Endodermal cell (in vitro differentiated cells): ENCODE measurements around the gene WWC1. TPM values are rescaled to one million over a fixed set of nuclear protein-coding genes. Genes with fewer than 3 reads are reported as not detected.

ENCODE experiments used
- DNase-seq: peaks from one replicate; pipeline ENCODE4 v3.0.0-alpha.2; 2017
- H3K27ac ChIP-seq: 2 replicates; pipeline ENCODE4 v1.5.1; 2013; ENCODE audit warnings: mild to moderate bottlenecking, low read depth, low read length, moderate library complexity
- H3K27me3 ChIP-seq: 2 replicates; pipeline ENCODE4 v1.6.1; 2013; ENCODE audit warnings: mild to moderate bottlenecking, low read length, moderate library complexity; ENCODE audit not compliant: insufficient read depth, control insufficient read depth, poor library complexity, severe bottlenecking
- H3K36me3 ChIP-seq: 2 replicates; pipeline ENCODE4 v1.7.0; 2013; ENCODE audit warnings: mild to moderate bottlenecking, low read length, moderate library complexity; ENCODE audit not compliant: control insufficient read depth, insufficient read depth
- H3K4me1 ChIP-seq: one replicate; pipeline ENCODE4 v1.7.0; 2013; ENCODE audit warnings: low read length; ENCODE audit not compliant: control insufficient read depth, insufficient read depth
- H3K4me3 ChIP-seq: 2 replicates; pipeline ENCODE4 v1.5.1; 2013; ENCODE audit warnings: mild to moderate bottlenecking, low read length, moderate library complexity
- H3K9ac ChIP-seq: 2 replicates; pipeline ENCODE4 v1.6.1; 2013; ENCODE audit warnings: mild to moderate bottlenecking, low read length, moderate library complexity; ENCODE audit not compliant: poor library complexity, severe bottlenecking; ENCODE audit errors: extremely low read depth
- H3K9me3 ChIP-seq: 2 replicates; pipeline ENCODE4 v1.6.1; 2013; ENCODE audit warnings: mild to moderate bottlenecking, low read length, moderate library complexity; ENCODE audit not compliant: control insufficient read depth
- H3K27ac Mint-ChIP-seq: 2 replicates; pipeline ENCODE4 v1.8.0; 2020; ENCODE audit warnings: mixed read lengths
- H3K27me3 Mint-ChIP-seq: 2 replicates; pipeline ENCODE4 v1.8.0; 2021; ENCODE audit warnings: mild to moderate bottlenecking, mixed read lengths; ENCODE audit not compliant: insufficient read depth
- H3K36me3 Mint-ChIP-seq: 2 replicates; pipeline ENCODE4 v1.8.0; 2020; ENCODE audit warnings: low read depth, mixed read lengths
- H3K4me1 Mint-ChIP-seq: 2 replicates; pipeline ENCODE4 v1.8.0; 2020; ENCODE audit warnings: mixed read lengths
- H3K4me3 Mint-ChIP-seq: 2 replicates; pipeline ENCODE4 v1.8.0; 2020; ENCODE audit warnings: mild to moderate bottlenecking, moderate library complexity, mixed read lengths
- H3K9me3 Mint-ChIP-seq: 2 replicates; pipeline ENCODE4 v1.8.0; 2020; ENCODE audit warnings: mild to moderate bottlenecking, mixed read lengths
- WGBS, 2 experiments: methylation state at CpG; one replicate each; pipeline versions ENCODE4 v1.1.5 to v1.1.7; 2013; ENCODE audit warnings: missing lambda C conversion rate in 2 of 2, mixed read lengths in 1 of 2; ENCODE audit not compliant: insufficient coverage in 1 of 2, insufficient read length in 1 of 2; 5-methylcytosine and 5-hydroxymethylcytosine counted together
- total RNA-seq, 2 donors: library from RNA; stranded (reverse); fragmentation: NEBNext Ultra II Directional in 1 of 2; extraction: Animal tissue kit (Norgen Biotek cat#: 25700) in 1 of 2; gene quantifications; 2 replicates in 1 of 2; 3 replicates in 1 of 2; pipeline ENCODE4 v1.2.1, GENCODE V29; 2021
- TF ChIP-seq, protein P1 (sequence below): fragments of 200-600 bp; sonication (generic); conservative IDR thresholded peaks from 2 replicates; pipeline ENCODE4 v1.5.0; 2021; ENCODE audit warnings: antibody characterized with exemption, mild to moderate bottlenecking

The WWC1 gene
- total RNA-seq, 2 donors from 2014 or later = 18.4 to 20.3 TPM

DNA sequence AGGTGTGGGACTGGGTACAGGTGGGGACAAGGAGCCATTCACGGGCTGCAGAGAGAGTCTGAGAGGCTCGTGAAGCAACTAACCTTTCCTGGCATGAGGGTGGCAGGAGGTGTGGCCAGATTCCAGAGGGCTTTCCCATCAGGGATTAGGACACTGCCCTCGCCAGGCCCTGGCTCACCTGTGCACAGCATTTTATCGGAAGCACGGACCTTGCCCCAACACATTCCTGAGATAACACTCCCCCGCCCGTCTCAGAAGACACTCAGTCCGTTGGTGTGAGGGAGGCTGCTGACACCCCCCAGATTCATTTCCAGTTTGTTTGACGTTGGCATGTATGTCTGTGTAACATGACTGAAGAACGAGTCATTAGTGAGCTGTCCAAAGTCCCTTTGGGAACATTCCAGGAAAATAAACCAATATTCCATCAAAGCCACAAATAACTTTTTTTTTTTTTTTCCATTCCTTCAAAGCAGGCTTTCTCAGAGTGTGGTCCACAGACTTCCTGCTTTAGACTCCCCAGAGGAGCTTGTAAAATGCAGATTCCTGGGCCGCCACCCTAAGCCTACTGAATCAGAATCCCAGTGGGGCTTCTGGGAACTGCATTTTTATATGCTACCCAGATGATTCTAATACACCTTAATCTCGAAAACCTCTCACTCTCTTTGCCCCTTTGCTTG is 23.4 kb downstream of the WWC1 start:
- Histone ChIP-seq H3K4me3 (no peak overlapping the region), H3K9me3 (no peaks in the 10 kb centered on the region), H3K27ac (peak overlapping the region; percentile 59), H3K9ac (no peak overlapping the region), H3K27me3 (no peaks in the 10 kb centered on the region), H3K4me1 (peaks cover 12% of the 10 kb centered on the region), H3K36me3 (no peaks in the 10 kb centered on the region)
- no peaks in the 10 kb centered on the region for H3K9me3 Mint-ChIP-seq
- H3K27me3 Mint-ChIP-seq = peaks cover under 1% of the 10 kb centered on the region
- H3K4me1 Mint-ChIP-seq = peaks cover 14% of the 10 kb centered on the region
- TF ChIP-seq, protein P1, sequence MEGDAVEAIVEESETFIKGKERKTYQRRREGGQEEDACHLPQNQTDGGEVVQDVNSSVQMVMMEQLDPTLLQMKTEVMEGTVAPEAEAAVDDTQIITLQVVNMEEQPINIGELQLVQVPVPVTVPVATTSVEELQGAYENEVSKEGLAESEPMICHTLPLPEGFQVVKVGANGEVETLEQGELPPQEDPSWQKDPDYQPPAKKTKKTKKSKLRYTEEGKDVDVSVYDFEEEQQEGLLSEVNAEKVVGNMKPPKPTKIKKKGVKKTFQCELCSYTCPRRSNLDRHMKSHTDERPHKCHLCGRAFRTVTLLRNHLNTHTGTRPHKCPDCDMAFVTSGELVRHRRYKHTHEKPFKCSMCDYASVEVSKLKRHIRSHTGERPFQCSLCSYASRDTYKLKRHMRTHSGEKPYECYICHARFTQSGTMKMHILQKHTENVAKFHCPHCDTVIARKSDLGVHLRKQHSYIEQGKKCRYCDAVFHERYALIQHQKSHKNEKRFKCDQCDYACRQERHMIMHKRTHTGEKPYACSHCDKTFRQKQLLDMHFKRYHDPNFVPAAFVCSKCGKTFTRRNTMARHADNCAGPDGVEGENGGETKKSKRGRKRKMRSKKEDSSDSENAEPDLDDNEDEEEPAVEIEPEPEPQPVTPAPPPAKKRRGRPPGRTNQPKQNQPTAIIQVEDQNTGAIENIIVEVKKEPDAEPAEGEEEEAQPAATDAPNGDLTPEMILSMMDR = peak; percentile 18
- H3K27ac Mint-ChIP-seq = peak overlapping the region; percentile 3
- no peak overlapping the region for H3K4me3 Mint-ChIP-seq
- peak; percentile 67 for DNase-seq
- no peaks in the 10 kb centered on the region for H3K36me3 Mint-ChIP-seq
- WGBS, 2 experiments = 80 to 89% methylated on average over 8 to 12 of the region's 12 CpGs

GRCh38 chr5:168315416-168316138 is 24.1 kb downstream of the WWC1 start:
- H3K4me1 Mint-ChIP-seq = peaks cover 14% of the 10 kb centered on the region
- peaks cover 12% of the 10 kb centered on the region for H3K4me1 ChIP-seq

GRCh38 chr5:168316139-168316578 is 24.7 kb downstream of the WWC1 start:
- DNase-seq = no peak
- TF ChIP-seq, protein P1 = no peak
- Histone ChIP-seq H3K27me3 (no peaks in the 10 kb centered on the region), H3K9me3 (no peaks in the 10 kb centered on the region), H3K36me3 (no peaks in the 10 kb centered on the region), H3K4me1 (peaks cover 12% of the 10 kb centered on the region), H3K9ac (no peak overlapping the region), H3K4me3 (no peak overlapping the region), H3K27ac (peak overlapping the region; percentile 59)
- H3K4me1 Mint-ChIP-seq = peaks cover 12% of the 10 kb centered on the region
- H3K4me3 Mint-ChIP-seq = no peak overlapping the region
- WGBS, 2 experiments = 69 to 87% methylated on average over 6 to 9 of the region's 9 CpGs
- no peaks in the 10 kb centered on the region for H3K9me3 Mint-ChIP-seq
- peak overlapping the region; percentile 6 for H3K27ac Mint-ChIP-seq
- no peaks in the 10 kb centered on the region for H3K27me3 Mint-ChIP-seq
- no peaks in the 10 kb centered on the region for H3K36me3 Mint-ChIP-seq

More at GRCh38 chr5:168315416-168316138, 24.1 kb downstream of the WWC1 start:
- Histone ChIP-seq H3K27ac (peak overlapping the region; percentile 59), H3K36me3 (no peaks in the 10 kb centered on the region), H3K9ac (no peak overlapping the region), H3K4me3 (no peak overlapping the region), H3K9me3 (no peaks in the 10 kb centered on the region), H3K27me3 (no peaks in the 10 kb centered on the region)
- DNase-seq = peak; percentile 42
- Mint-ChIP-seq H3K27me3 (no peaks in the 10 kb centered on the region), H3K36me3 (no peaks in the 10 kb centered on the region), H3K4me3 (no peak overlapping the region), H3K9me3 (no peaks in the 10 kb centered on the region), H3K27ac (no peak overlapping the region)
- TF ChIP-seq, protein P1 = no peak
- WGBS, 2 experiments = 78 to 89% methylated on average over 9 to 10 of the region's 10 CpGs
